GM18508 (cell line): ENCODE results near the gene SH3YL1.
"Not testable (repeated sequence)": the region's sequence is repeated elsewhere in the genome, so short reads cannot be mapped to it uniquely, and the experiment has no call there.

Experiments
- ATAC-seq: cut with Tn5 transposase; IDR thresholded peaks from one replicate; pipeline ENCODE4 v1.9.1; 2021; ENCODE audit warnings: moderate number of reproducible peaks; ENCODE audit not compliant: insufficient read depth, unreplicated experiment

Gene SH3YL1

DNA sequence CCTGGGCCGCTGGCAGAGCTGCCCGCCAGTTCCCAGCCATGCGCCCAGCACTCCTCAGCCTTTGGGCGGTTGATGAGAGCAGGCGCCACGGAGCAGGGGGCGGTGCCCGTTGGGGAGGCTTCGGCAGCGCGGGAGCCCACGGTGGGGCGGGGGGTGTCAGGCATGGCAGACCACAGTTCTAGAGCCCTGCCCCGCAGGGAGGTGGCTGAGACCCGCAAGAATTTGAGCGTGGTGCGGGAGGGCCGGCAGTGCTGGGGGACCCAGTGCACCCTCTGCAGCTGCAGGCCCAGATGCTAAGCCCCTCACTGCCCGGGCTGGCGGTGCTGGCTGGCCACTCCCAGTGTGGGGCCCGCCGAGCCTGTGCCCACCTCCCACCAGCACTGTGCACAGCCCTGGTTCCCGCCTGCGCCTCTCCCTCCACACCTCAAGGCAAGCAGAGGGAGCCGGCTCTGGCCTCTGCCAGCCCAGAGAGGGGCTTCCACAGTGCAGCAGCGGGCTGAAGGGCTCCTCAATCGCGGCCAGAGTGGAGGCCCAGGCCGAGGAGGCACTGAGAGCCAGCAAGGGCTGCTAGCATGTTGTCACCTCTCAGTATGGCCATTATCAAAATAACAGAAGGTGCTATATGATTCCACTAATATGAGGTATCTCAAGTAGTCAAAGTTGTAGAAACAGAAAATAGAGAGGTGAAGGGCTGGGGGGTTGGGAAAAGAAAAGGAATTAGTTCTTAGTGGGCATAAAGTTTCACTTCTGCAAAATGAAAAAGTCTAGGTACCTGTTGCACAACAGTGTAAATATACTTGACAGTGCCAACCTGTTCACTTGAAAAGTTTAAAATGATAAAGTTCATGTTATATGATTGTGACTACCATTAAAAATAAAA, 72.3 kb downstream of the SH3YL1 start:
- ATAC-seq, result no peak

DNA sequence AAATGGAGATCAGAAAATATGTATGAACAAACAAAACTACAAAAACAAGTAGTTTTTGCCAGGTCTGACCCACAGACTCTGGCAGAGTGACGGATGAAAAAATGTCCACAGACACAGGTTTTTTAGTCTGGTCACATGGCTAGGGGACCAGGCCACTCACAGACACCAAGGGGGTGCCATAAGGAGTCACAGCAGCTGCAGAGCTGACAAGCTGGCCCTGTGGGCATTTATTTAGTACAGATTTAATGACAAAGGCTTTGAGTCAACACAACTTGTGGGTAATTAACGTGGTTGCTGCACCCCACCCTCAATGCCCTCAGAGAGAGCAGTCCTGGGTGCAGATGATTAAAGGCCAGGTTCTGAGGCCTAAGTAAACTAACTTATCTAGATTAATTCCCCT, 76.0 kb downstream of the SH3YL1 start:
- no peak for ATAC-seq

DNA sequence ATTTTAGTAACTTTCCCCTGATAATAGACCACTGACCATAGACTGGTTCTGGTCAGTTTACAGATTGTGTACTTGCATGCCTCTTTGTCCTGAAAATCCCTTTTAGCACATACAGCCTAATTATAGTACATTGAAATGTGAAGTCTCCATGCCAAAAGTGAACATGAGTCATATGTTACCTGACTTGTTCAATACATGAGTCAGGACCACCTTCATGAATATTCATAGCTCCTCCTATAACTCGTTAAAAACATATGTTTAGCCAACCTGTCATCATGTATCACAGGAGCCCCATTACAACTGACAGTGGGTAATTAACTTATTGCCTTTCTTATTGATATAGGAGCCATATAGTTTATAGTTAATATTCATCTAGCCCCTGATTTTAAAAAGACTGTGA, 78.6 kb downstream of the SH3YL1 start:
- no peak for ATAC-seq

DNA sequence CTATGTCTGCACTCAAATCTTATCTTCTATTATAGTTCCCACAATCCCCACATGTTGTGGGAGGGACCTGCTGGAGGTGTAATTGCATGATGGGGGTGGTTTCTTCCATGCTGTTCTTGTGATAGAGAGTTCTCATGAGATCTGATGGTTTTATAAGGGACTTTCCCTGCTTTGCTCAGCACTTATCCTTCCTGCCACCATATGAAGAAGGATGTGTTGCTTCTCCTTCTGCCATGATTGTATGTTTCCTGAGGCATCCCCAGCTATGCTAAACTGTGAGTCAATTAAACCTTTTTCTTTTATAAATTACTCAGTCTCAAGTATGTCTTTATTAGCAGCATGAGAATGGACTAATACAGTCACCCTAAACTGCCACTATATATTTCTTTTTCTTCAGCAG, 79.1 kb downstream of the SH3YL1 start:
- ATAC-seq, result no peak

DNA sequence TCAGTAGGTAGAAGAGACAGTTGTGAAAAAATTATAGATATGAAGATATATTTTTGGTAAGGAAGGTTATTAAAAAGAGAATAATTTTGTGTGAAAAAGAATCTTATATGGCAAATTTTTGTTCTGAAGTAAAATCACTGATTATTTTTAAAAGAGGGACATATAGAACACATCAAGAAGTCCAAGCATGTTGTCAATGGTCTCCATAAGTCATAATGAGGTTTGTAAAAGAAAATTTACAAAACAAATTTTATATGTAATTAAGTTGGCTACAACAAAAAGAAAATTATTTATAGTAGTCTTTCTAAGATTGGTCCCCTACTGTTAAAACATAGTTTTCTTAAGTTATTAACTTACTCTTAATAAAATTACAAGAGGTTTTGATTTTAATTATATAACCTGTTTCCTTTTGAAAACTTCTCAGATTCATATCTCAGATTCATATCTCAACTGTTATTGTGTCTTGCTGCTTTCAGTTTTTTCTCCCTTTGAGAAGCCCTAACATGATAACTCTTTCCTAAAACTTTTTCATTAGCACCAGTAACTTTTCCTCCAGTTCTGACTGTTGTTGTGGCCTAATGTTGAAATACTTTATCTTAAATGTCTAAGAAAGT, 81.2 kb downstream of the SH3YL1 start:
- ATAC-seq, result no peak

DNA sequence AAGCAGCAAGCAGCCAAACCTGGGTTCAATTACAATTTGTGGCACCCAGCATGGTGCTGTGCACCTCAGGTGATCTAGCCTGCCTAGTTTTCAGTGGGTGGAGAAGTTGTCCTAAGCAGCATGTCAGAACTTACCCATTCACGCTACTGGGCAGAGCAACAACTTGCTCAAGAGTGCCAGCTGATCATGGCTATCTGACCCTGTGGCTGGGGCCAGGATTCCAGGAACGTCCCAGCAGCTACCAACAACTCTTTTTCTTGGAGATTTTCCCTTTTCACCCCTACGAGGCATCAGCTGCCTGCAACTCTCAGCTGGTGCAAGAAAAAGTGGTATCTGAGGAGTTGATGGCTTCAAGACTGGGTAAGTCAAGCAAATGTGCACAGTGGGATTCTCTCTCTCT, 83.5 kb downstream of the SH3YL1 start:
- ATAC-seq, result no peak

DNA sequence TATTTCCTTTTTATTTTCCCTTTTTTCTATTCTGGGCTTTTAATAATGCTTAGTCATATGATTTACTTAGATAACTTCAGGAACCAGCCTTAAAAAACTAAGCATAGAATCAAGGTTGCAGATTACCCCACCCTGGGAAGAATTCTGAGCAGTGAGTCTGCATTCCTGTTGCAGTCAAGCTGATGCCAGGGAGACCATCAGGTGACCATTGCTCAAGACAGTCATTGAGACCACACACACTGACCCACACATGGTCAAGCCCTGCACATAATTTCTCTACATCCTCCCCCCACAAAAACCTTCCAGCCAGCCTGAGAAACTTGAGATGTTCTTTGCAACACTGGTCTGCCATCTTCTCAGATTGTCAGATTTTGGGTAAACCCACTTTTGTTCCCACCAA, 83.9 kb downstream of the SH3YL1 start:
- ATAC-seq, result no peak

DNA sequence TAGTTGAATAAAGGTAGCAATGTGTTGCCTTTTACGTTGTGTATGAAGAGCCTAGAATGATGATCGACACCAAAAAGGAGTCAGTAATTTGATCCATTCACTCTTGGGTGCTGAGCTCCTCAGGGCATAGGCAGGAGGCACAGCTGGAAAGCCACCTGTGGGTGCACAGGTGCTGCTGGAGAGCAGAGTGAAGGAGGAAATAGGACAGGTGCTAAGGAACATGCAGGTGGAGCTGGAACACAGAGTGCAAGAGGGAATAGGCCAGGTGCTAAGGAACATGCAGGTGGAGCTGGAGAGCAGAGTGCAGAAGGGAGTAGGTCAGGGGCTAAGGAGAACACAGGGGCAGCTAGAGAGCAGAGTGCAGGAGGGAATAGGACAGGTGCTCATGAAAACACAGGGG, 86.1 kb downstream of the SH3YL1 start:
- no peak for ATAC-seq

DNA sequence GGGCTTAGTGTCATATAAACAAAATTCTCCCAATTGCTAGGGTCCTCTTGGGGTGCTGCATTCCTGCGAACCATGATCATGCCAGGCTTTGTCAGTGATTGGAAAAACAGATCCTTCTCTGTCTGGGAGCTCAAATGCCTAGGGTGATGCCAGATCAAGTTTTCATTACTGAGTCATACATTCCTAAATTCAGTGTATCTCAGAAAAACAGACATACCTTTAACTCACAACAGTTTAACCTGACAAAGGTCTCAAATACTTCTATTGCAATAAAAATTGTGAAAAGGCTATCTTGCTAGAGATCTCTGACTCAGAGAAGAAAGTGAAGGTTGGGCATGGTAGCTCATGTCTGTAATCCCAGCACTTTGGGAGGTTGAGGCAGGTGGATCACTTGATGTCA, 86.9 kb downstream of the SH3YL1 start:
- ATAC-seq, result no peak

DNA sequence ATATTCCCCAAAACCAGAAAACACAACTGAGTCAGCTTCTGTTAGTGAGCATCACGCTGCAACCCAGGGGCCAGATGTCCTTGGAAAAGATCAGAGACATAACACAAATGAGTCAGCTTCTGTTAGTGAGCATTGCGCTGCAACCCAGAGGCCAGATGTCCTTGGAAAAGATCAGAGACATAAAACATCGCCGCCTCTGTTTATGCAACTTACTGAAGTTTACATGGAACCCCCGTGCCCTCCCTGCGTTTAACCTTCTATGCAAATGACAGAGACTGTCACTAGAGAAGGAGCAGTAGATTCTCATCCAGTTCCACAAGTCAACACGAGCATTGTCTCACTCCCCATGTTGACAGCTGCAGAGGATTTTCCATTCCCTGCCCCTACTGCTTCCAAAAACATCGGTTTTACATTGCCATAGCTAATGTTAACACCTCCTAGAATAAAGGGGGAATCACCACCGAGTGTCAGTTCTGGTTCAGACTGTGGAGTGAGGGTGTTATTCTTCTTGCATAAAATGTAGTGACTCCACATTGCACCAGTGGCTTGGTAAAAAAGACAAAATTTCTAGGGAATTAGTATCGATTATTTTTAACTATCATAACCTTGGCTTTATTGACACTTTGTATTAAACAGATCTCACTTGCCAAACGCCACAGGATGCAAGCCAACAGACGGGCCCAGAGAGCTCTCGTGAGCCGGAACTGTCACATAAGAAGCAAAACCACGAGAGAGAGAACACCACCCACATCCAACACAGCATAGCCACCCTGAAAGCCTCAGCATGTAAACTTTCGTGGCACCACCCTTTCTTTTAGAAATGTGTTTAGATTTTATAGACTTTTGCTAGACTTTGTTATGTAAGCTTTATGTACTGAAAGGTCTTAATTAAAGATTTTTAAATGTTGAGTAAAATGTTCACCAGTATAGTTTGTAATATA, 87.7 kb downstream of the SH3YL1 start:
- no peak for ATAC-seq

DNA sequence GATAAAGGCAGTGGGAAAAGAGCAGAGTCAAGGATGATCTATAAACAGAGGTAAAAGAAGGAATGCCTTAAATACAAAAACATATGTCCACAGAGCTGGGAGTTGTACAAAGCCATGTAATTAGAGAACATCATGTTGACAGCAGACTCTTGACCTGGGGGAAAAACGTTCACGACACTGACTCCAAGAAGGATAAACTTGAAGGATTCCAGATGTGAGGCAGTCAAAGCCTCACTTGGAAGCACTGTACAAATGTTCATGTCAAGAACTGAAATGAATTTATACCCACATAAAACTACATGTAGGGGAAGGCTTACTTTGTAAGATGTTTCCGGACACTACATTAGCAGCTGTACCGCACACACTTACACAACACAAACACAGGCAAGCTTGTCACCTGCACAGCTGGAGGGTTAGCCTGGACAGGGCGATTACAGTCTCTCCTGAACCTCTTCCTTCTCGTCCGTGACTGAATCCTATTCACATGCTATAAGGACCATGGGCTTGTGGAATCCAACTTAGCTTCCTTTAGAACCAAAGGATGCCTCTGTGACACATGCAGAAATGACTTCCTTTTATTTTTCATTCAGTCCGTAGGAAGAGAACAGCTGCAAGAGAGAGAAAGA, 88.6 kb downstream of the SH3YL1 start:
- ATAC-seq, result no peak

DNA sequence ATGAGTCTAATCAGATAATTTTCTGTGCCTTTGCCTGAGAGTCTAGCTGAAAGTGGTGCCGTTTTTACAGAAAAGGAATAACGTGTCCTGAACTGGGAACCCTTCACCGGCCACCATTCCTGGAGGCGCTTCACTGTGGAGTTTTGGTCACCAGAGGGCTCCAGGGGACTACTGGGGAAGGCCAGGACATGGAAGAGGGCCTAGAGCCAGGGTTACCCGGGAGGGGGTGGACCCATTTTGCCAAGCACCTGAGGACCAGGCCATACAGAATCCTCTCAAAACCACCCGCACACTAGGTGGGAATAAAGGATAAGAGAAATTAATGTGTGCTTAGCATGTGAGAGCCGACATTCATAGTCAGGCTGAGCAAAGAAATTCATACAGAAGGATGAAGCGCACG, 91.7 kb downstream of the SH3YL1 start:
- not testable (repeated sequence) for ATAC-seq

DNA sequence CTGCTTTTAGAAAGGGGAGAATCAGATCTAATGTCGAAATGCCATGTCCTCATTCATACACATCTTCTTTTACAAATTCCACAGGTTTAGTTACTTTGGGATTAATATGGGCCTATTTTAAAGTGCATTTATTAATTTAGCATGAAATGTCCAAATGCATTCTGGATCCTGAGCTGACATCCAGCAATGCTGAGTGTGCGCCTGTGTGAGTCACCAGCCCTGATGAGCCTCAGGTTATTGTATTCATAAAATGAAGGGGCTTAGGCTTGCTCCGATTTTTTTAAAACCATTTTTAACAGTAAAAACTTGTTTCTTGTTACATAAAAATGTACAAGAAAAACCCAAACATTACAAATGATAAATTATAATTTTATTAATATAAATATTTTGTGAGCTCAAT, 94.1 kb downstream of the SH3YL1 start:
- no peak for ATAC-seq
